Fibroblast of upper back skin (primary cell): ENCODE results near the gene CD163.
"Not testable (repeated sequence)": the region's sequence is repeated elsewhere in the genome, so short reads cannot be mapped to it uniquely, and the experiment has no call there.

ENCODE experiments used
- DNase-seq: peaks from one replicate; pipeline ENCODE4 v3.0.0-alpha.2; 2013

Gene CD163

GRCh38 chr12:7448099-7448498 is 55.5 kb downstream of the CD163 start:
- DNase-seq: no peak

- no peak for DNase-seq
Observed at GRCh38 chr12:7444537-7444936, 59.0 kb downstream of the CD163 start.

GRCh38 chr12:7444076-7444475 is 59.5 kb downstream of the CD163 start, which contains the start of gene CD163L1:
Gene CD163L1, minus strand, starts transcription at chr12:7444153. Its CDS starts 26 bp downstream, at chr12:7444127.
- DNase-seq: no peak

GRCh38 chr12:7441216-7441615 is 62.4 kb downstream of the CD163 start:
- peak; percentile 25 for DNase-seq

- DNase-seq: peak; percentile 67
Observed at GRCh38 chr12:7439579-7440505, 63.7 kb downstream of the CD163 start.

- DNase-seq: not testable (repeated sequence)
Observed at GRCh38 chr12:7438291-7438995, 65.1 kb downstream of the CD163 start.

- not testable (repeated sequence) for DNase-seq
Observed at GRCh38 chr12:7437494-7437893, 66.1 kb downstream of the CD163 start.

- no peak for DNase-seq
Observed at GRCh38 chr12:7434670-7435069, 68.9 kb downstream of the CD163 start.

- DNase-seq: peak; percentile 73
Observed at GRCh38 chr12:7433276-7433822, 70.2 kb downstream of the CD163 start.

- no peak for DNase-seq
Observed at GRCh38 chr12:7431993-7432685, 71.4 kb downstream of the CD163 start.
